ENCODE measurements around the gene TMEM80.

Gene TMEM80

DNA sequence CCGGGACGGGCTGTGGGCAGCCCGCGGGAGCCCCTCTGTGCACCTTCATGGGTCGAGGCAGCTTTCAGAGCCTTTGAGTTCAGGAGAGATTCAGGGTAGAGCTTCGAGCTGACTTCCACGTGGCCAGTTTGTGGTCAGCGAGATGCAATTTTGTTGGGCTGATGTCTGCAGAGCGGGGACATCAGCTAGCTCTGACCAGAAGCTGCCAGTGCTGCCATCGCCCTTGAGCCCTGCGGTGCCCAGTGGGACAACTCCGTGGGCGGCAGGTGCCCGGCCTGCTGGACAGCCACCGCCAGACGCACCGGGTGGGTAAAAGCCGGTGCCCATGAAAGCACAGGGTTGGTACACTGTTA is 52.4 kb downstream of the TMEM80 start:
- peak; percentile 18 for ATAC-seq
- TF ChIP-seq RARB (CRISPR knock-in tag; IDR thresholded peaks at IDR 0.05): no peak
- TF ChIP-seq OSR1 (CRISPR knock-in tag; IDR thresholded peaks at IDR 0.05): no peak
- no peak for TF ChIP-seq ZFP30 (CRISPR knock-in tag; IDR thresholded peaks at IDR 0.05)
- no peak for TF ChIP-seq ZFP3 (CRISPR knock-in tag; IDR thresholded peaks at IDR 0.05)
- TF ChIP-seq ISL1 (CRISPR knock-in tag; IDR thresholded peaks at IDR 0.05): no peak
- TF ChIP-seq, protein P1, sequence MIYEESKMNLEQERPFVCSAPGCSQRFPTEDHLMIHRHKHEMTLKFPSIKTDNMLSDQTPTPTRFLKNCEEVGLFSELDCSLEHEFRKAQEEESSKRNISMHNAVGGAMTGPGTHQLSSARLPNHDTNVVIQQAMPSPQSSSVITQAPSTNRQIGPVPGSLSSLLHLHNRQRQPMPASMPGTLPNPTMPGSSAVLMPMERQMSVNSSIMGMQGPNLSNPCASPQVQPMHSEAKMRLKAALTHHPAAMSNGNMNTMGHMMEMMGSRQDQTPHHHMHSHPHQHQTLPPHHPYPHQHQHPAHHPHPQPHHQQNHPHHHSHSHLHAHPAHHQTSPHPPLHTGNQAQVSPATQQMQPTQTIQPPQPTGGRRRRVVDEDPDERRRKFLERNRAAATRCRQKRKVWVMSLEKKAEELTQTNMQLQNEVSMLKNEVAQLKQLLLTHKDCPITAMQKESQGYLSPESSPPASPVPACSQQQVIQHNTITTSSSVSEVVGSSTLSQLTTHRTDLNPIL (CRISPR knock-in tag; IDR thresholded peaks at IDR 0.05; ENCODE audit: low read depth): no peak
- TF ChIP-seq, protein P2, sequence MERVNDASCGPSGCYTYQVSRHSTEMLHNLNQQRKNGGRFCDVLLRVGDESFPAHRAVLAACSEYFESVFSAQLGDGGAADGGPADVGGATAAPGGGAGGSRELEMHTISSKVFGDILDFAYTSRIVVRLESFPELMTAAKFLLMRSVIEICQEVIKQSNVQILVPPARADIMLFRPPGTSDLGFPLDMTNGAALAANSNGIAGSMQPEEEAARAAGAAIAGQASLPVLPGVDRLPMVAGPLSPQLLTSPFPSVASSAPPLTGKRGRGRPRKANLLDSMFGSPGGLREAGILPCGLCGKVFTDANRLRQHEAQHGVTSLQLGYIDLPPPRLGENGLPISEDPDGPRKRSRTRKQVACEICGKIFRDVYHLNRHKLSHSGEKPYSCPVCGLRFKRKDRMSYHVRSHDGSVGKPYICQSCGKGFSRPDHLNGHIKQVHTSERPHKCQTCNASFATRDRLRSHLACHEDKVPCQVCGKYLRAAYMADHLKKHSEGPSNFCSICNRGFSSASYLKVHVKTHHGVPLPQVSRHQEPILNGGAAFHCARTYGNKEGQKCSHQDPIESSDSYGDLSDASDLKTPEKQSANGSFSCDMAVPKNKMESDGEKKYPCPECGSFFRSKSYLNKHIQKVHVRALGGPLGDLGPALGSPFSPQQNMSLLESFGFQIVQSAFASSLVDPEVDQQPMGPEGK (CRISPR knock-in tag; IDR thresholded peaks at IDR 0.05; ENCODE audit: borderline replicate concordance): no peak
- no peak for TF ChIP-seq ARNTL (CRISPR knock-in tag; IDR thresholded peaks at IDR 0.05; ENCODE audit: borderline replicate concordance, low read depth)
- TF ChIP-seq, protein P3, sequence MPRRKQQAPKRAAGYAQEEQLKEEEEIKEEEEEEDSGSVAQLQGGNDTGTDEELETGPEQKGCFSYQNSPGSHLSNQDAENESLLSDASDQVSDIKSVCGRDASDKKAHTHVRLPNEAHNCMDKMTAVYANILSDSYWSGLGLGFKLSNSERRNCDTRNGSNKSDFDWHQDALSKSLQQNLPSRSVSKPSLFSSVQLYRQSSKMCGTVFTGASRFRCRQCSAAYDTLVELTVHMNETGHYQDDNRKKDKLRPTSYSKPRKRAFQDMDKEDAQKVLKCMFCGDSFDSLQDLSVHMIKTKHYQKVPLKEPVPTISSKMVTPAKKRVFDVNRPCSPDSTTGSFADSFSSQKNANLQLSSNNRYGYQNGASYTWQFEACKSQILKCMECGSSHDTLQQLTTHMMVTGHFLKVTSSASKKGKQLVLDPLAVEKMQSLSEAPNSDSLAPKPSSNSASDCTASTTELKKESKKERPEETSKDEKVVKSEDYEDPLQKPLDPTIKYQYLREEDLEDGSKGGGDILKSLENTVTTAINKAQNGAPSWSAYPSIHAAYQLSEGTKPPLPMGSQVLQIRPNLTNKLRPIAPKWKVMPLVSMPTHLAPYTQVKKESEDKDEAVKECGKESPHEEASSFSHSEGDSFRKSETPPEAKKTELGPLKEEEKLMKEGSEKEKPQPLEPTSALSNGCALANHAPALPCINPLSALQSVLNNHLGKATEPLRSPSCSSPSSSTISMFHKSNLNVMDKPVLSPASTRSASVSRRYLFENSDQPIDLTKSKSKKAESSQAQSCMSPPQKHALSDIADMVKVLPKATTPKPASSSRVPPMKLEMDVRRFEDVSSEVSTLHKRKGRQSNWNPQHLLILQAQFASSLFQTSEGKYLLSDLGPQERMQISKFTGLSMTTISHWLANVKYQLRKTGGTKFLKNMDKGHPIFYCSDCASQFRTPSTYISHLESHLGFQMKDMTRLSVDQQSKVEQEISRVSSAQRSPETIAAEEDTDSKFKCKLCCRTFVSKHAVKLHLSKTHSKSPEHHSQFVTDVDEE (CRISPR knock-in tag; IDR thresholded peaks at IDR 0.05): no peak
- TF ChIP-seq CSDC2 (CRISPR knock-in tag; IDR thresholded peaks at IDR 0.05): no peak
- no peak for TF ChIP-seq ZNF8 (CRISPR knock-in tag; IDR thresholded peaks at IDR 0.05)
- no peak for TF ChIP-seq GLIS3 (CRISPR knock-in tag; IDR thresholded peaks at IDR 0.05)
- TF ChIP-seq BACH2 (CRISPR knock-in tag; IDR thresholded peaks at IDR 0.05; ENCODE audit: borderline replicate concordance): no peak
- TF ChIP-seq, protein P4, sequence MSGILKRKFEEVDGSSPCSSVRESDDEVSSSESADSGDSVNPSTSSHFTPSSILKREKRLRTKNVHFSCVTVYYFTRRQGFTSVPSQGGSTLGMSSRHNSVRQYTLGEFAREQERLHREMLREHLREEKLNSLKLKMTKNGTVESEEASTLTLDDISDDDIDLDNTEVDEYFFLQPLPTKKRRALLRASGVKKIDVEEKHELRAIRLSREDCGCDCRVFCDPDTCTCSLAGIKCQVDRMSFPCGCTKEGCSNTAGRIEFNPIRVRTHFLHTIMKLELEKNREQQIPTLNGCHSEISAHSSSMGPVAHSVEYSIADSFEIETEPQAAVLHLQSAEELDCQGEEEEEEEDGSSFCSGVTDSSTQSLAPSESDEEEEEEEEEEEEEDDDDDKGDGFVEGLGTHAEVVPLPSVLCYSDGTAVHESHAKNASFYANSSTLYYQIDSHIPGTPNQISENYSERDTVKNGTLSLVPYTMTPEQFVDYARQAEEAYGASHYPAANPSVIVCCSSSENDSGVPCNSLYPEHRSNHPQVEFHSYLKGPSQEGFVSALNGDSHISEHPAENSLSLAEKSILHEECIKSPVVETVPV (CRISPR knock-in tag; IDR thresholded peaks at IDR 0.05): no peak
- no peak for TF ChIP-seq TCF4 (CRISPR knock-in tag; IDR thresholded peaks at IDR 0.05; ENCODE audit: borderline replicate concordance)
- TF ChIP-seq ZC3H10 (CRISPR knock-in tag; IDR thresholded peaks at IDR 0.05): no peak
- TF ChIP-seq SNAI2 (CRISPR knock-in tag; IDR thresholded peaks at IDR 0.05): no peak

DNA sequence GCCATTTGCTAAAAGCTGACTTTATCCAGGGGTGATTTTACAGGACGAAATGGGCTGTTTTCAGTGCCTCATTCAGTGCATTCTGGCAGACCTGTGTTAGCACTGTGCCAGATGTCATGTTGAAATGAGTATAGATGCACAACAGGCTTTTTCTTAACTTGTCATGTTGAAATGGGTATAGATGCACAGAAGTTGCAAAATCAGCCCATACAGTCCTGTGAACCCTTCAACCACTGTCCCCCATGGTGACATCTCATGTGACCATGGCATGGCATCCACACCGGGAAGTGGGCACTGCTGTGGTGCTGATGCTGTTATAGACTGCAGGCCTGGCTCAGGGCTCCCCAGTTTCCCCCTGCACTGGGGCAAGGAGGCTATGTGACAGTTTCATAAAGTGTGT is 54.1 kb downstream of the TMEM80 start:
- no peak for ATAC-seq
- TF ChIP-seq, protein P3 (CRISPR knock-in tag; IDR thresholded peaks at IDR 0.05): no peak
- TF ChIP-seq ISL1 (CRISPR knock-in tag; IDR thresholded peaks at IDR 0.05) (no peak), ESRRG (CRISPR knock-in tag; IDR thresholded peaks at IDR 0.05) (no peak), RARB (CRISPR knock-in tag; IDR thresholded peaks at IDR 0.05) (no peak), TOX (CRISPR knock-in tag; IDR thresholded peaks at IDR 0.05; ENCODE audit: borderline replicate concordance) (no peak), CSDC2 (CRISPR knock-in tag; IDR thresholded peaks at IDR 0.05) (no peak), ZFP30 (CRISPR knock-in tag; IDR thresholded peaks at IDR 0.05) (no peak), POU6F1 (CRISPR knock-in tag; IDR thresholded peaks at IDR 0.05; ENCODE audit: borderline replicate concordance, low read depth) (no peak), OSR1 (CRISPR knock-in tag; IDR thresholded peaks at IDR 0.05) (no peak), ZNF8 (CRISPR knock-in tag; IDR thresholded peaks at IDR 0.05) (no peak), GLIS3 (CRISPR knock-in tag; IDR thresholded peaks at IDR 0.05) (no peak), ARNTL (CRISPR knock-in tag; IDR thresholded peaks at IDR 0.05; ENCODE audit: borderline replicate concordance, low read depth) (no peak), SNAI2 (CRISPR knock-in tag; IDR thresholded peaks at IDR 0.05) (no peak)
- TF ChIP-seq, protein P1 (CRISPR knock-in tag; IDR thresholded peaks at IDR 0.05; ENCODE audit: low read depth): no peak
